MG63 (cell line): ENCODE measurements around the gene CDC14C. TPM values are rescaled to one million over a fixed set of nuclear protein-coding genes. Genes with fewer than 3 reads are reported as not detected.
A peak's percentile ranks its signal among the peaks of the same experiment; 100 is the strongest.

Source experiments
- DNase-seq: peaks from one replicate; pipeline ENCODE4 v3.0.0-alpha.2; 2020
- H3K27me3 ChIP-seq: fragments of 250-450 bp; sonication (Bioruptor Pico); 2 replicates; pipeline ENCODE4 v1.5.1; 2020; ENCODE audit warnings: mild to moderate bottlenecking, moderate library complexity
- H3K36me3 ChIP-seq: fragments of 250-450 bp; sonication (Bioruptor Pico); 2 replicates; pipeline ENCODE4 v1.5.1; 2020; ENCODE audit warnings: mild to moderate bottlenecking, moderate library complexity
- H3K4me3 ChIP-seq: fragments of 250-450 bp; sonication (Bioruptor Pico); 2 replicates; pipeline ENCODE4 v1.5.1; 2020; ENCODE audit warnings: mild to moderate bottlenecking, moderate library complexity
- H3K9me3 ChIP-seq: fragments of 250-450 bp; sonication (Bioruptor Pico); 2 replicates; pipeline ENCODE4 v1.5.1; 2020; ENCODE audit warnings: mild to moderate bottlenecking, moderate library complexity
- total RNA-seq: library from RNA; depleted of rRNA; stranded (reverse); fragments of >200 nt; shearing (Covaris generic); gene quantifications from 2 replicates; pipeline ENCODE4 v1.2.3, GENCODE V29; 2014; ENCODE audit warnings: low replicate concordance

CDC14C gene
- total RNA-seq, 1 experiment from 2014 or later: not detected

GRCh38 chr7:48955916-48956315 is 31.6 kb downstream of the CDC14C start:
- no peak for DNase-seq
- peaks cover 3% of the 10 kb centered on the region; the same call in 1 of the 2 replicates for H3K27me3 ChIP-seq
- no peaks in the 10 kb centered on the region for H3K9me3 ChIP-seq
- H3K36me3 ChIP-seq: no peaks in the 10 kb centered on the region
- no peak overlapping the region for H3K4me3 ChIP-seq

GRCh38 chr7:48959676-48960075 is 35.3 kb downstream of the CDC14C start:
- Histone ChIP-seq H3K4me3 (no peak overlapping the region), H3K36me3 (no peaks in the 10 kb centered on the region), H3K9me3 (no peaks in the 10 kb centered on the region), H3K27me3 (peaks cover 3% of the 10 kb centered on the region; the same call in 1 of the 2 replicates)
- DNase-seq: no peak

GRCh38 chr7:48962821-48963505 is 38.6 kb downstream of the CDC14C start:
- Histone ChIP-seq H3K27me3 (no peaks in the 10 kb centered on the region), H3K4me3 (no peak overlapping the region)
- peak; percentile 5 for DNase-seq

GRCh38 chr7:48964074-48964473 is 39.7 kb downstream of the CDC14C start:
- no peaks in the 10 kb centered on the region for H3K27me3 ChIP-seq
- H3K36me3 ChIP-seq: no peaks in the 10 kb centered on the region
- DNase-seq: no peak
- no peaks in the 10 kb centered on the region for H3K9me3 ChIP-seq
- no peak overlapping the region for H3K4me3 ChIP-seq

More at GRCh38 chr7:48962821-48963505, 38.6 kb downstream of the CDC14C start:
- Histone ChIP-seq H3K36me3 (no peaks in the 10 kb centered on the region), H3K9me3 (no peaks in the 10 kb centered on the region)

GRCh38 chr7:48971173-48971572 is 46.8 kb downstream of the CDC14C start:
- no peak overlapping the region for H3K4me3 ChIP-seq
- DNase-seq: no peak
- H3K36me3 ChIP-seq: no peaks in the 10 kb centered on the region
- no peaks in the 10 kb centered on the region for H3K27me3 ChIP-seq
- H3K9me3 ChIP-seq: no peaks in the 10 kb centered on the region

GRCh38 chr7:48976253-48976652 is 51.9 kb downstream of the CDC14C start:
- H3K36me3 ChIP-seq: no peaks in the 10 kb centered on the region
- no peaks in the 10 kb centered on the region for H3K27me3 ChIP-seq
- H3K9me3 ChIP-seq: no peaks in the 10 kb centered on the region
- DNase-seq: no peak
- no peak overlapping the region for H3K4me3 ChIP-seq

- Histone ChIP-seq H3K27me3 (no peaks in the 10 kb centered on the region), H3K4me3 (no peak overlapping the region), H3K9me3 (no peaks in the 10 kb centered on the region), H3K36me3 (no peaks in the 10 kb centered on the region)
- DNase-seq: no peak
Measured at GRCh38 chr7:48976850-48977249, 52.5 kb downstream of the CDC14C start.
